Tibial nerve (tissue), 4 donors: ENCODE data around the gene HSF2.

ENCODE experiments used
- EP300 ChIP-seq, 2 donors: sonication (generic); formaldehyde crosslinking; IDR thresholded peaks; one replicate each; pipeline ENCODE4 v1.6.1; 2017; ENCODE audit warnings: antibody characterized with exemption in 2 of 2, mild to moderate bottlenecking in 1 of 2
- POLR2A ChIP-seq, 2 donors: fragments of 450-650 bp; IDR thresholded peaks; one replicate each; pipeline ENCODE4 v1.6.1; 2017; ENCODE audit warnings: antibody characterized with exemption in 2 of 2, mild to moderate bottlenecking in 2 of 2, moderate library complexity in 2 of 2
- TF ChIP-seq, protein P1 (sequence below), 5 experiments: fragments of 200-600 bp in 3 of 5; fragments of 450-650 bp in 2 of 5; sonication (generic) in 3 of 5; IDR thresholded peaks; one replicate each; pipeline ENCODE4 v1.5.1; 2016 to 2019; ENCODE audit warnings: antibody characterized with exemption in 5 of 5, mild to moderate bottlenecking in 3 of 5, moderate library complexity in 2 of 5

DNA sequence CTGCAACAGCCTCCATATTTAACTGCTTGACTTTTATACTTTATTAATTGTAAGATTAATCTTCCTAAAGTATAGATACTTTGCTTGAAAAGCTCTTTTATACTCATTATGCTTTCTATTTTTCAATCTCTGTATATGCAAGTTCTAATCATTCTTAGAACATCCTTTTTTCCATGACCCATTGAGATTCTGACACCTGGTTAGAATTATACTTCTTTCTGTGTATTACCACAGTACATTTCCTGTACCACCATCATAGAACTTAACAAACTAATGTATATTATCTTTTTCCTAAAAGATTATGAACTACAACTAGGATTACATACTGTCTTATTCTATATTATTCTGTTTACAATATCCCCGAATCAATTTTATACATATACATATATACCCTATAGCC is 58.6 kb downstream of the HSF2 start:
- TF ChIP-seq, protein P1, sequence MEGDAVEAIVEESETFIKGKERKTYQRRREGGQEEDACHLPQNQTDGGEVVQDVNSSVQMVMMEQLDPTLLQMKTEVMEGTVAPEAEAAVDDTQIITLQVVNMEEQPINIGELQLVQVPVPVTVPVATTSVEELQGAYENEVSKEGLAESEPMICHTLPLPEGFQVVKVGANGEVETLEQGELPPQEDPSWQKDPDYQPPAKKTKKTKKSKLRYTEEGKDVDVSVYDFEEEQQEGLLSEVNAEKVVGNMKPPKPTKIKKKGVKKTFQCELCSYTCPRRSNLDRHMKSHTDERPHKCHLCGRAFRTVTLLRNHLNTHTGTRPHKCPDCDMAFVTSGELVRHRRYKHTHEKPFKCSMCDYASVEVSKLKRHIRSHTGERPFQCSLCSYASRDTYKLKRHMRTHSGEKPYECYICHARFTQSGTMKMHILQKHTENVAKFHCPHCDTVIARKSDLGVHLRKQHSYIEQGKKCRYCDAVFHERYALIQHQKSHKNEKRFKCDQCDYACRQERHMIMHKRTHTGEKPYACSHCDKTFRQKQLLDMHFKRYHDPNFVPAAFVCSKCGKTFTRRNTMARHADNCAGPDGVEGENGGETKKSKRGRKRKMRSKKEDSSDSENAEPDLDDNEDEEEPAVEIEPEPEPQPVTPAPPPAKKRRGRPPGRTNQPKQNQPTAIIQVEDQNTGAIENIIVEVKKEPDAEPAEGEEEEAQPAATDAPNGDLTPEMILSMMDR (IDR thresholded peaks at IDR 0.05) = no peak
- no peak for TF ChIP-seq POLR2A (IDR thresholded peaks at IDR 0.05)
- TF ChIP-seq EP300 (IDR thresholded peaks at IDR 0.05) = no peak
